Stimulated activated naive B cell treated with anti-CD40 and anti-IgM and Interleukin-4, amounts not matched to agents 10 μg/mL and 1 μg/mL and 100 μg/mL, for 72 hours (primary cell): Measurements from ENCODE around the gene ELMO1.

Experiments
- ATAC-seq, 2 donors: fragments of 150-1000 bp; cut with Tn5 transposase; replicated peaks; 2 replicates each; pipeline ENCODE4 v1.10.0; 2021; ENCODE audit warnings: moderate library complexity in 1 of 2
- DNase-seq: peaks from one replicate; pipeline ENCODE4 v3.0.0; 2021
- H3K27ac Mint-ChIP-seq: one replicate; pipeline ENCODE4 v1.8.0; 2022; ENCODE audit warnings: mild to moderate bottlenecking, mixed read lengths
- H3K27me3 Mint-ChIP-seq, 2 donors: one replicate each; pipeline ENCODE4 v1.8.0; 2022; ENCODE audit warnings: mixed read lengths in 2 of 2
- H3K36me3 Mint-ChIP-seq, 2 donors: one replicate each; pipeline ENCODE4 v1.8.0; 2022; ENCODE audit warnings: mixed read lengths in 2 of 2, mild to moderate bottlenecking in 1 of 2
- H3K4me1 Mint-ChIP-seq, 2 donors: one replicate each; pipeline ENCODE4 v1.8.0; 2022; ENCODE audit warnings: mixed read lengths in 2 of 2, mild to moderate bottlenecking in 1 of 2
- H3K4me3 Mint-ChIP-seq, 2 donors: one replicate each; pipeline ENCODE4 v1.8.0; 2022; ENCODE audit warnings: mild to moderate bottlenecking in 2 of 2, mixed read lengths in 2 of 2, moderate library complexity in 1 of 2
- H3K9me3 Mint-ChIP-seq, 2 donors: one replicate each; pipeline ENCODE4 v1.8.0; 2022; ENCODE audit warnings: mixed read lengths in 2 of 2, mild to moderate bottlenecking in 1 of 2

The ELMO1 gene

GRCh38 chr7:37111459-37111858 is 337.2 kb downstream of the ELMO1 start:
- DNase-seq (no peak), ATAC-seq (no peak)
- H3K36me3 Mint-ChIP-seq, result peaks cover 24 to 43% of the 10 kb centered on the region in 2 donors
- H3K27ac Mint-ChIP-seq, result no peak overlapping the region
- H3K4me3 Mint-ChIP-seq, result no peak overlapping the region
- H3K9me3 Mint-ChIP-seq, result peaks cover 0 to 1% of the 10 kb centered on the region in 2 donors
- no peaks in the 10 kb centered on the region for H3K27me3 Mint-ChIP-seq
- H3K4me1 Mint-ChIP-seq, result peaks cover 34 to 57% of the 10 kb centered on the region in 2 donors

DNA sequence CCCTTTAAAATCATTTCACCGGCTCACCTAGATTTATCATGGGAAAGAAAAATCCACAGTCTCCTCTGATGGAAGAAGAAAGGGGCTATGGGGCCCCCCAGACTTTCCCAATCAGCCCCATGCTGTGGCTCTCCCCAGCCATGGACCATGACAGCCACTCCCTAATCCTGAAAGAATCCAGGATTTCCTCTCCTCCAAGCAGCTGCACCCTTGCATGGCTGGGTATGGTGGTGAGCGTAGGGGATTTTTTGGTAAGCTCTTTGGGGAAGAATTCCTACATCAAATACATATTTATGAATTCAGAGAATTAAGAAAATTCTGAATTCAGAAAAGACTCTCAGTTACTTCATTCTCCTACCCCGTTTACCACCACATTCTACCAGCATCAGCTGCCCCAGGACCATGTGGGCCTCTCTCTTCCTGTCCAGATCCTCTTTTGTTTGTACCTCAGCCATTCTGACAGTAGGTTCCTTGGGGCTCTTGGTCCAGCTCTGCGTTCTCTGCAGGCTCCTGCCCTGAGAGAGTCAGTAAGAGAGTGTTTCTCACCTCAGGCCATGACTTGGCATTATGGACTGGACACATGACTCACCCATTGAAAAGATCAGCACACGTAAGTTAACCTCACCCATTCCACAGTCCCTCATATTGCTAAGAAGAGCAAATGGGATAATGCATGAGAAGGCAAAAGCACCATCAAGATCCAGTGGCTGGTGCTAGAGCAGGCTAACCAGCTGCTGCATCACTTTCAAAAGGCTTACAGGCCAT is 337.8 kb downstream of the ELMO1 start:
- Mint-ChIP-seq H3K27me3 (no peaks in the 10 kb centered on the region), H3K4me3 (no peak overlapping the region), H3K27ac (no peak overlapping the region), H3K36me3 (peaks cover 24 to 43% of the 10 kb centered on the region in 2 donors), H3K4me1 (peaks cover 33 to 57% of the 10 kb centered on the region in 2 donors), H3K9me3 (peaks cover 0 to 1% of the 10 kb centered on the region in 2 donors)
- ATAC-seq (no peak), DNase-seq (no peak)

GRCh38 chr7:37109843-37110242 is 338.8 kb downstream of the ELMO1 start:
- no peak overlapping the region for H3K4me3 Mint-ChIP-seq
- peaks cover 24 to 43% of the 10 kb centered on the region in 2 donors for H3K36me3 Mint-ChIP-seq
- peaks cover 31 to 65% of the 10 kb centered on the region in 2 donors for H3K4me1 Mint-ChIP-seq
- H3K9me3 Mint-ChIP-seq, result peaks cover 0 to 1% of the 10 kb centered on the region in 2 donors
- peak overlapping the region; percentile 47 for H3K27ac Mint-ChIP-seq
- ATAC-seq (peak; percentile 78 to 80), DNase-seq (peak; percentile 3)
- H3K27me3 Mint-ChIP-seq, result no peaks in the 10 kb centered on the region

GRCh38 chr7:37109016-37109683 is 339.5 kb downstream of the ELMO1 start:
- H3K27ac Mint-ChIP-seq, result peak overlapping the region; percentile 47
- peaks cover 0 to 1% of the 10 kb centered on the region in 2 donors for H3K9me3 Mint-ChIP-seq
- DNase-seq, result no peak
- H3K27me3 Mint-ChIP-seq, result no peaks in the 10 kb centered on the region
- ATAC-seq, result no peak
- H3K36me3 Mint-ChIP-seq, result peaks cover 29 to 43% of the 10 kb centered on the region in 2 donors
- no peak overlapping the region for H3K4me3 Mint-ChIP-seq
- H3K4me1 Mint-ChIP-seq, result peaks cover 30 to 63% of the 10 kb centered on the region in 2 donors

GRCh38 chr7:37108615-37109014 is 340.0 kb downstream of the ELMO1 start:
- H3K9me3 Mint-ChIP-seq, result peaks cover 0 to 1% of the 10 kb centered on the region in 2 donors
- H3K27ac Mint-ChIP-seq, result peak overlapping the region; percentile 79
- no peak overlapping the region for H3K4me3 Mint-ChIP-seq
- ATAC-seq (peak; percentile 33 to 54), DNase-seq (no peak)
- peaks cover 24 to 37% of the 10 kb centered on the region in 2 donors for H3K36me3 Mint-ChIP-seq
- peaks cover 27 to 59% of the 10 kb centered on the region in 2 donors for H3K4me1 Mint-ChIP-seq
- no peaks in the 10 kb centered on the region for H3K27me3 Mint-ChIP-seq

GRCh38 chr7:37107047-37107750 is 341.5 kb downstream of the ELMO1 start:
- Mint-ChIP-seq H3K4me1 (peaks cover 27 to 52% of the 10 kb centered on the region in 2 donors), H3K9me3 (no peaks in the 10 kb centered on the region), H3K4me3 (no peak overlapping the region), H3K36me3 (peaks cover 19 to 32% of the 10 kb centered on the region in 2 donors), H3K27me3 (no peaks in the 10 kb centered on the region), H3K27ac (no peak overlapping the region)
- DNase-seq (no peak), ATAC-seq (no peak)

DNA sequence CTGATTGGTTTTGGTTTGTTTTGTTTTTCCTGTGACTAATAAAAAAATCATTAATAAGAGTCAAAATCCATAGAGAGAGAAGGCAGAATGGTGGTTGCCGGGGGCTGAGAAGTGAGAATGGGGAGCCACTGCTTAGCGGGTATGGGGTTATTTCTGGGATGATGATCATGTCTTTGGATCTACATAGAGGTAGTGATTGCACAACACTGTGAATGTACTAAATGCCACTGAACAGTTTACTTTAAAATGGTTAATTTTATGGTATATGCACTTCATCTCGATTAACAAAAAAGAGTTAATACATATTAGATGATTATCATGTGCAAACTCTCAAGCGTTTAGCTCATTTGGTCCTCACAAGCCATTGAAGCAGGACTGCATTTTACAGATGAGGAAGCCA is 342.9 kb downstream of the ELMO1 start:
- peak overlapping the region; percentile 25 for H3K27ac Mint-ChIP-seq
- peaks cover 23 to 28% of the 10 kb centered on the region in 2 donors for H3K36me3 Mint-ChIP-seq
- H3K4me1 Mint-ChIP-seq, result peaks cover 21 to 47% of the 10 kb centered on the region in 2 donors
- no peaks in the 10 kb centered on the region for H3K27me3 Mint-ChIP-seq
- no peak overlapping the region for H3K4me3 Mint-ChIP-seq
- H3K9me3 Mint-ChIP-seq, result no peaks in the 10 kb centered on the region
- ATAC-seq, result no peak
- DNase-seq, result no peak

DNA sequence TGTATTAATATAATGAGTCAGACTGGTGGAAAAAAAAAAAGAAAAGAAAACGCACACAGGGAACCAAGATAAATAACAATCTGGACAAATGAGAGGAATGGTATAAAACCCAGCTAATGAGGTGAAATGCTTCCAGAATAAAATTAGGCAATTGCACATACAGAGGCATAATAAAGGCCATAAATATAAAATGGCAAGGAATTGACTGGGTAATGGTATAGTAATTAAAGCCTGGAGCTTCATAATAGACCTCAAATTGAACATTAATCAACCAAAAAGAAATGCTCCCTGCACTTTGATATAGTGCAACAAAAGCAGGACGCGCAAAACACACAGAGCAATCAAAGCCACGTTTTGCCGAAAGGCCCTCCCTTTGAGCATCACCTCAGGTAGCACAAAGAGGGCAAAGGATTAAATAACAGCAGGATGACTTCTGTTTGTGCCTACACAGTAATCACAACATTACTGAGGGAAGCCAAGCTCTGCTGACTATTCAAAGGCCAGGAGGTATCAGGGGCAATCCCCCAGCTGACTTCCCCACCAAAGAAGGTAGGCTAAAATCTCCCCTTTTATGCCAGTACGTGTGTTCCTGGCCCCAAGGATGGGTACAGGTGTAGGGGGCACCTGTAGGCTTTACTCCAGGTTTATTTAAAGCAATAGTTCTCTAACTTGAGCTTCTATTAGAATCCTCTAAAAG is 343.7 kb downstream of the ELMO1 start:
- ATAC-seq (peak; percentile 57 to 71), DNase-seq (no peak)
- Mint-ChIP-seq H3K27ac (no peak overlapping the region), H3K9me3 (no peaks in the 10 kb centered on the region), H3K36me3 (peaks cover 24 to 32% of the 10 kb centered on the region in 2 donors), H3K27me3 (no peaks in the 10 kb centered on the region), H3K4me1 (peaks cover 17 to 39% of the 10 kb centered on the region in 2 donors), H3K4me3 (no peak overlapping the region)

GRCh38 chr7:37102518-37103137 is 346.0 kb downstream of the ELMO1 start:
- Mint-ChIP-seq H3K36me3 (peaks cover 23 to 27% of the 10 kb centered on the region in 2 donors), H3K27me3 (no peaks in the 10 kb centered on the region), H3K9me3 (no peaks in the 10 kb centered on the region), H3K27ac (no peak overlapping the region), H3K4me3 (no peak overlapping the region), H3K4me1 (peaks cover 5 to 16% of the 10 kb centered on the region in 2 donors)
- DNase-seq (no peak), ATAC-seq (no peak)

GRCh38 chr7:37100735-37101331 is 347.8 kb downstream of the ELMO1 start:
- no peak for ATAC-seq

DNA sequence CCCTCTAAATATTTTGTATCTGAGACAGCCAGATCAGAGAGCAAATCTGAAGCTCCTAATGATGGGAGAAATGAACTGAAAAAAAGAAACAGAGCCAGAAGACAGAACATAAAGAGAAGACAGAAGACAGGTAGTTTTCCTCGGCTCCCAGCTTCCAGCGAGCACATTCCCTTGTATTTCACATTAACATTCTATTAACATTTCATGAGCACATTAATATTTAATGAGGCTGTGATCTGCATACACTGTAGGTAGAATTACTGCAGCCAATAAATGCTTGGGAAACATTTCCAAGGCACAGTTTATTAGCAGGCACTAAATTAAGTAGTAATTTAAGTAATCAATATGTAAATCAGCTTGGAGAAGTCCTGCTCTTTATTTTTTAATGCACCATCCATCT is 349.9 kb downstream of the ELMO1 start:
- H3K36me3 Mint-ChIP-seq, result peaks cover 40 to 55% of the 10 kb centered on the region in 2 donors
- no peaks in the 10 kb centered on the region for H3K27me3 Mint-ChIP-seq
- H3K9me3 Mint-ChIP-seq, result peaks cover 0 to 3% of the 10 kb centered on the region in 2 donors
- no peak overlapping the region for H3K27ac Mint-ChIP-seq
- no peak overlapping the region for H3K4me3 Mint-ChIP-seq
- ATAC-seq (no peak), DNase-seq (no peak)
- H3K4me1 Mint-ChIP-seq, result peaks cover 0 to 4% of the 10 kb centered on the region in 2 donors

More at GRCh38 chr7:37100735-37101331, 347.8 kb downstream of the ELMO1 start:
- no peaks in the 10 kb centered on the region for H3K9me3 Mint-ChIP-seq
- no peaks in the 10 kb centered on the region for H3K27me3 Mint-ChIP-seq
- H3K4me3 Mint-ChIP-seq, result no peak overlapping the region
- H3K4me1 Mint-ChIP-seq, result peaks cover 2 to 8% of the 10 kb centered on the region in 2 donors
- H3K36me3 Mint-ChIP-seq, result peaks cover 35 to 36% of the 10 kb centered on the region in 2 donors
- H3K27ac Mint-ChIP-seq, result no peak overlapping the region
- no peak for DNase-seq

GRCh38 chr7:37097983-37098382 is 350.7 kb downstream of the ELMO1 start:
- Mint-ChIP-seq H3K36me3 (peaks cover 45 to 59% of the 10 kb centered on the region in 2 donors), H3K4me1 (peaks cover 0 to 4% of the 10 kb centered on the region in 2 donors), H3K27me3 (no peaks in the 10 kb centered on the region), H3K27ac (peak overlapping the region; percentile 26), H3K9me3 (peaks cover 0 to 3% of the 10 kb centered on the region in 2 donors), H3K4me3 (no peak overlapping the region)
- DNase-seq, result no peak
- ATAC-seq, result no peak

- Mint-ChIP-seq H3K27ac (no peak overlapping the region), H3K36me3 (peaks cover 50 to 63% of the 10 kb centered on the region in 2 donors)
- no peak for ATAC-seq
These were observed 351.4 kb downstream of the ELMO1 start for GRCh38 chr7:37097276-37097675.

More at GRCh38 chr7:37097276-37097675, 351.4 kb downstream of the ELMO1 start:
- Mint-ChIP-seq H3K4me1 (peaks cover 0 to 4% of the 10 kb centered on the region in 2 donors), H3K27me3 (no peaks in the 10 kb centered on the region), H3K9me3 (peaks cover 3 to 9% of the 10 kb centered on the region in 2 donors), H3K4me3 (no peak overlapping the region)
- no peak for DNase-seq
